Activated T-helper 2 cell treated with anti-CD3 and anti-CD28 coated beads, Interferon-gamma antibody, Interleukin-2, Interleukin-4, amounts not matched to agents 10 μg/mL and 5 μg/mL and 100 μg/mL, durations not matched to agents 14 hours and 24 hours and 36 hours (primary cell): ENCODE data around the gene DVL1. TPM values are rescaled to one million over a fixed set of nuclear protein-coding genes. Genes with fewer than 3 reads are reported as not detected.

ENCODE experiments used
- DNase-seq: peaks from one replicate; pipeline ENCODE4 v3.0.0; 2021; ENCODE audit warnings: low spot score
- H3K27ac Mint-ChIP-seq: one replicate; pipeline ENCODE4 v1.8.0; 2021; ENCODE audit warnings: mixed read lengths
- H3K27me3 Mint-ChIP-seq: one replicate; pipeline ENCODE4 v1.8.0; 2021; ENCODE audit warnings: low read depth, mixed read lengths
- H3K36me3 Mint-ChIP-seq: one replicate; pipeline ENCODE4 v1.8.0; 2021; ENCODE audit warnings: low read depth, mixed read lengths
- H3K4me1 Mint-ChIP-seq: one replicate; pipeline ENCODE4 v1.8.0; 2021; ENCODE audit warnings: low read depth, mixed read lengths
- H3K4me3 Mint-ChIP-seq: one replicate; pipeline ENCODE4 v1.8.0; 2021; ENCODE audit warnings: low read depth, mild to moderate bottlenecking, moderate library complexity, mixed read lengths
- H3K9me3 Mint-ChIP-seq: one replicate; pipeline ENCODE4 v1.8.0; 2021; ENCODE audit warnings: mixed read lengths
- intact Hi-C: fragments of 100-400 bp; cut with micrococcal nuclease; formaldehyde crosslinking; loops from one replicate; pipeline ENCODE4 v1.15.1; 2023
- total RNA-seq: library from RNA; stranded (reverse); gene quantifications from 2 replicates; pipeline ENCODE4 v1.2.3, GENCODE V29; 2022

Gene DVL1
- 53.8 and 60.7 TPM in 2 replicates for total RNA-seq

DNA sequence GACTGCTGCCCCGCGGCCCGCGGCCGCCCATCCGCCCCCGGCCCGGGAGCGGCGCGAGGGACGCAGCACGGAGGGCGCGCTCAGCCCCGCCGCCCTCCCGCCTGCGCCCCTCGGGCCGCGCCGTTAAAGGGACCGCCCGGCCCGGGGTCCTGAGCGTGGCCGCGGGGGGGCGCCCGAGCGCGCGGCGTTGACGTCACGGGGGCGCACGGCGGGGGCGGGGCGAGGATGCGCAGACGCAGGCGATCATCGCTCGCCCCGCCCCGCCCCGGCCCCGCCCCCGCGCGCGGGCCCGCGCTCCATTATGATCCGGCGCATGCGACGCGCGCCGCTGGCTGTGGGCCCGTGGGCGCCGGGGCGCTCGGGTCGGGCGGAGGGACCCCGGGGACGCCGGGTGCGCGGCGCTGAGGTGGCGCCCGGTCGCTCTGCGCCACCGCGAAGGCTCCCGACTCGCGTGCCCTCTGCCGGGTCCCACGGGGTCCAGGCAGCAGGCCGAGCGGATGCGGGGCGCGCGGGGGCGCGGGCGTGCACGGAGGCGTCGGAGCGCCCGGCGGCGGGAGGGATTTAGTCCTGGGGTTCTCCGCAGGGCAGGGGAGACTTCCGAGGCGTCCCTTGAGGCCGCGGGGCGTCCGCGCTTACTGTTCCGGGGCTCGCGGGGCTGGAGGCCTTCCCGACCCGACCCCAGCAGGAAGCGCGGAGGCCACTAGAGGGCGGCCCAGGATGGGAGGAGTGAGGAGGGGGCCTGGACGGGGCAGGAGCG is at the start of gene DVL1:
Gene DVL1 (minus strand): TSS at position 163 of the 757 bp plus-strand sequence. CDS start 353 bp downstream, outside the sequence.
- Mint-ChIP-seq H3K4me1 (peaks cover 5% of the 10 kb centered on the region), H3K27me3 (peaks cover 16% of the 10 kb centered on the region), H3K27ac (peak within 1 kb of the TSS; percentile 28), H3K9me3 (no peaks in the 10 kb centered on the region), H3K36me3 (no peaks in the 10 kb centered on the region), H3K4me3 (peak within 1 kb of the TSS; percentile 77)
- intact Hi-C loops, result loop anchor here (2.0 kb wide), 2 partner anchors 25 to 41 kb away; partner anchors contain the start of genes AURKAIP1 and PUSL1
- peak; percentile 62 for DNase-seq

DNA sequence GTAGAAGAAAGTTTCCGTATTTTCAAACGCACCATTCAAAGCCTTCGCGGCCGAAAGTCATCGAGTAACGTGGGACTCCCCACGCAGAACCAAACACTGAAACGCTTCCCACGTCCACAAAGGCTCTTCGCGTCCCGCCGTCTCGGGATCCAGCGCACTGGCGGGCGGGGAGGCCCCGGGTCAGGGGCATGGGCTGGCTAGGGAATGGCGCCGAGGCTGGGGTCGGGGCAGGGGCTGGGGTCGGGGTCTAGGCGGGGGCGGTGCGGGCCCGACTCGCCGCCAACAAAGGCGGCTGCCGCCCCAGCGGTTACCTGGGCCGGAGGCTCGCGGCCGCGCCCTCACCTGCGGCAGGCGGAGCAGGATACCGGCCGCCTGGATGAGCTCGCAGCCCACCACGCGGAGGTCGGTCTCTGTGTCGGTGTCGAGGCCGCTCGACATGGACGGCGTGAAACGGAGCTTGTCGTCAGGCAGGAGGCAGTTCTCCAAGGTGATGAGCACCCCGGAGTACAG is 49.5 kb upstream of the DVL1 start:
- peaks cover 33% of the 10 kb centered on the region for H3K4me1 Mint-ChIP-seq

DNA sequence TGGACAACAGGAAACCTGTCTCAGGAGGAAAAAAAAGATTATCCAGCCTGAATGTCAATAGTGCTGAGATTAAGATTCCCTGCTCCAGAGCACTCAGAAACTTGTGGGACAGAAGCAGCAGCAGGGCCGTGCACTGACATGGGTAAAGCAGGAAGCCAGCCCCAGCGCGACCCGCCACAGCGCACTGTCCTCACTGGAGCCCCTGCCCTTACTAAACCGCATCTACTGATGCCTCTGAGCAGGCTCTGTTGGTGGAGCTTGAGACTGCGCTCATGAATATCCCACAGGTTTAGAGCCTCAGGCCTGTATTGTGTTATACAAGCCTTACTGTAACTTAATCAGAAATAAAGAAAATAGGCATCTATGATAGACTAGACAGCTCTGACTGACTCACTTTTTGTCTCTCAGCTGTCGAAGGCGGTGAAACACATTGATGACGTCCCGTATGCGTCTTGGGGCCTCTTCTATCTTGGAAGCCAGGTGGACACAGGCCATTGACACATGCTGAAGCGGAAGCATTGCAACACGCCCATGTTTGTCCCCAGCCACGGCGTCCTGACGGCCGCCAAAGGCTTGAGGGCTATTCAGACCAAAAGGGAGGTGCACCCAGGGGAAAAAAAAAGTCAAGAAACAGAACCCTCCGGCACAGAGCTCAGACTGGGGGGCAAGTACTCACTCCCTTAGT is 48.8 kb upstream of the DVL1 start:
- Mint-ChIP-seq H3K4me1 (peaks cover 28% of the 10 kb centered on the region), H3K9me3 (no peaks in the 10 kb centered on the region), H3K27ac (peak overlapping the region; percentile 89), H3K4me3 (peak overlapping the region; percentile 95), H3K27me3 (no peaks in the 10 kb centered on the region), H3K36me3 (peaks cover 78% of the 10 kb centered on the region)
- intact Hi-C loops, result no loop called here
- no peak for DNase-seq

More for the DNA sequence above, 49.5 kb upstream of the DVL1 start:
- peak overlapping the region; percentile 89 for H3K27ac Mint-ChIP-seq
- no peak for DNase-seq
- peaks cover 76% of the 10 kb centered on the region for H3K36me3 Mint-ChIP-seq
- intact Hi-C loops, result loop anchor here (1.0 kb wide), 2 partner anchors 9 to 23 kb away; partner anchors contain the start of genes AURKAIP1 and MRPL20
- no peaks in the 10 kb centered on the region for H3K27me3 Mint-ChIP-seq
- no peaks in the 10 kb centered on the region for H3K9me3 Mint-ChIP-seq
- H3K4me3 Mint-ChIP-seq, result peak overlapping the region; percentile 95

DNA sequence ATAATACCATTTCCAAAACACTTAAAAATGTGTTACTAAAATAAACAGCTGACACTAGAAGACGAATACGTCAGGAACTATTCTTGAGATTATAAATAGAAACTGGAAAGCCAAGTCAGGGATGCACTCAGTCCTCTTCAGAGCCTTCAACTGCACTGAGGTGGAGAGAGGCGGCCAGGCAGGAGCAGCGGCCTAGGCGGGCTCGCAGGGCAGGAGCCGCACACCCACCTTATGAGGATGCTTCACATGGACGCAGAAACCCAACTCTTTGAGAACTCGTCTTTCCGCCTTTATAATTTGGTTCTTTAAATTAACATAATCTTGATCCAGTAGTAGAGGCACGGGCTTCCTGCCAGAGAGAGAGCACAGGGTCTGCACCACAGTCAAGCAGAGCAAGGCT is 45.9 kb upstream of the DVL1 start:
- H3K27me3 Mint-ChIP-seq, result no peaks in the 10 kb centered on the region
- no peaks in the 10 kb centered on the region for H3K9me3 Mint-ChIP-seq
- DNase-seq, result no peak
- no peak overlapping the region for H3K27ac Mint-ChIP-seq
- peaks cover 77% of the 10 kb centered on the region for H3K36me3 Mint-ChIP-seq
- peaks cover 13% of the 10 kb centered on the region for H3K4me1 Mint-ChIP-seq
- intact Hi-C loops, result no loop called here
- H3K4me3 Mint-ChIP-seq, result no peak overlapping the region

DNA sequence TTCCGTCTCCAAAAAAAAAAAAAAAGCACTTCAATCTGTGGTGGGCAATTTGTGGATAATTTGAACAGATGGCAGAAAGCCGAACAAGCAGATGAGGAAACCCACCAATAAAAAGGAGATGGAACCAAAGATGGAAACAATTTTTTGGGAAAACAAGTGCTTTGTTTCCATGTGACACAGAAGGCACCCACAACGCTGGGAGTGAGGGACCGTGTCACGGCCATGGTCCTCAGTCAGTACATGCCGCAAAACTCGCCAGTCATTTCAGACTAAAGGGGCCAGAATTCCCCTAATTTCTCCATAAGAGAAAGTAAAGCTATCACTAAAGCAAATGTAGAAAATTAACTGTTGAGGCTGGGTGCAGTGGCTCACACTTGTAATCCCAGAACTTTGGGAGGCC is 44.9 kb upstream of the DVL1 start:
- H3K27me3 Mint-ChIP-seq, result no peaks in the 10 kb centered on the region
- peaks cover 11% of the 10 kb centered on the region for H3K4me1 Mint-ChIP-seq
- peaks cover 79% of the 10 kb centered on the region for H3K36me3 Mint-ChIP-seq
- intact Hi-C loops, result no loop called here
- no peaks in the 10 kb centered on the region for H3K9me3 Mint-ChIP-seq
- no peak for DNase-seq
- H3K4me3 Mint-ChIP-seq, result no peak overlapping the region
- no peak overlapping the region for H3K27ac Mint-ChIP-seq

DNA sequence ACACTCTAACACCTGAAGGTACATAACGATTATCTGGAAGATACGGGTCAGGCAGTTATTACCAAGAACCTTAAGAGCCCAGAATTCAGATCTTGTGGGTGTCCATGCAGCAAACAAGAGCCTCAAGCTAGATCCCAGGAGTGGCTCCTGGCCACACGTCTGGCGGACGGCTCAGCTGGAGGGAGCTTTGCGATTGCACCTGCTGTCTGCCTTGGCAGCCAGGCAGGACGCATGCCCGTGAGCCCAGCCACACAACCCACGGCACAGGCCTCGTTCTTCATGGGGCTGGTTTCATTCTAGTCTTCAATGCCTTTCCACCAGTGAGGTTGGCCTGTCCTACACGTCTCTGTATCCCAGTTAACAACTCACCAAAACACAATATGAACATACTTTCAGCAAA is 44.2 kb upstream of the DVL1 start:
- Mint-ChIP-seq H3K27ac (no peak overlapping the region), H3K4me1 (peaks cover 11% of the 10 kb centered on the region), H3K36me3 (peaks cover 85% of the 10 kb centered on the region), H3K4me3 (no peak overlapping the region), H3K27me3 (no peaks in the 10 kb centered on the region), H3K9me3 (no peaks in the 10 kb centered on the region)
- DNase-seq, result no peak
- intact Hi-C loops, result no loop called here

DNA sequence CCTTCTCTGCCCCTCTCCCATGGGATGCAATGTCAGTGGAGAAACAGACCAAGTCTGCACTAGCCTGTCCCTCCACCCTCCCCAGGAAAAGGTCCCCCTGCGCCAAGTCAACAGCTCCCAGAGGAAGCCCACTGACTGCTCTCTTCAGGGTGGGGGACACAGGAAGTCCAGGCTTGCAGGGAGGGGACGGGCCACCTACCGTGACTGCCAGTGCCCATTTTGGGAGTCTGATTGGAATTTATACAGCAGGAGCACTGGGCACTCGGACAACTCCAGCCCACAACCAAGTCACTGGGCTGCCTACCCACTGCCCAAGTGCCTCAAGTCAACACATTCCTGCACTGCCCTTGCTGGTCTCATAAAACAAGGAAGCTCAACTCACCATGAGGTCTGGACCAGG is 43.8 kb upstream of the DVL1 start:
- H3K27ac Mint-ChIP-seq, result no peak overlapping the region
- DNase-seq, result no peak
- H3K9me3 Mint-ChIP-seq, result no peaks in the 10 kb centered on the region
- peaks cover 85% of the 10 kb centered on the region for H3K36me3 Mint-ChIP-seq
- peaks cover 8% of the 10 kb centered on the region for H3K4me1 Mint-ChIP-seq
- intact Hi-C loops, result no loop called here
- no peak overlapping the region for H3K4me3 Mint-ChIP-seq
- H3K27me3 Mint-ChIP-seq, result no peaks in the 10 kb centered on the region

DNA sequence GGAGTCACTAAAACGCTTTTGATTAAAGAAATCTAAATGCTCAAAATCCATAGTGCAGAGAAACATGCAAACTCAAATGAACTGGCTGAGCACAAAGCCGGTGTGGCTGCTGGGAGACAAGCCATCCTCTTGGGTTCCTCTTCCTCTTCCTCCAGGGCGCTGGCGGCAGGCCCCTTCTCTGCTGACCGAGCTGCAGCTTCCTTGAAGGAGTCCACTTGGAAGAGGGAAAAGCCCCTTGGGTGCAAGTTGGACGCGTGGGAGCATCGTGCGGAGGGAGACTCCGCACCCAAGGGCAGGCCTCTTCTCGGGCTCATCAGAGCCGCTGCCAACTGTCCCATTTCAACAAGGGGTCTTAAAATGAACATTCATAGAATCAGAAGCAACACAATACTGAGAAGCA is 42.0 kb upstream of the DVL1 start:
- H3K36me3 Mint-ChIP-seq, result peaks cover 93% of the 10 kb centered on the region
- no peaks in the 10 kb centered on the region for H3K9me3 Mint-ChIP-seq
- H3K4me1 Mint-ChIP-seq, result peaks cover 4% of the 10 kb centered on the region
- intact Hi-C loops, result no loop called here
- no peak for DNase-seq
- H3K27ac Mint-ChIP-seq, result no peak overlapping the region
- H3K27me3 Mint-ChIP-seq, result no peaks in the 10 kb centered on the region
- H3K4me3 Mint-ChIP-seq, result no peak overlapping the region

DNA sequence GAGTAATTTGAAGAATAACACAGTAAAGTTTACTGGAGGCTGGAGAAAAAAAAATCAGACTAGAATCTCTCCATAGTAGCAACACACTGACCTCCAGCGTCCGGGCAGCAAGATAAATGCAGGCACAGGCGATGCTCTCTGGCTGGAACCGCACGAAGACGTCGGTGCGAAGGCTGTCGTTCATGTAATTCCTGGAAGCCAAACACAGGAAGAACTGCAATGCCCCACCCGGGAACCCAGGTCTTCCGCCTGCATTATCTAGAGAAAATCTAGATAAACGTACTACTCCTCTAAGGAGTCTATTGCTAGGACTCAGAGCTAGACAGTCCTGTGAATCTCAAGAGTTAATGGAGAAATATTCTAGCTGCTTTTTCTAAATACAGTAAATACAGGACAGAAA is 41.5 kb upstream of the DVL1 start:
- Mint-ChIP-seq H3K27ac (no peak overlapping the region), H3K27me3 (no peaks in the 10 kb centered on the region), H3K4me3 (no peak overlapping the region), H3K36me3 (peaks cover 95% of the 10 kb centered on the region), H3K9me3 (no peaks in the 10 kb centered on the region), H3K4me1 (peaks cover 4% of the 10 kb centered on the region)
- no peak for DNase-seq
- intact Hi-C loops, result no loop called here

DNA sequence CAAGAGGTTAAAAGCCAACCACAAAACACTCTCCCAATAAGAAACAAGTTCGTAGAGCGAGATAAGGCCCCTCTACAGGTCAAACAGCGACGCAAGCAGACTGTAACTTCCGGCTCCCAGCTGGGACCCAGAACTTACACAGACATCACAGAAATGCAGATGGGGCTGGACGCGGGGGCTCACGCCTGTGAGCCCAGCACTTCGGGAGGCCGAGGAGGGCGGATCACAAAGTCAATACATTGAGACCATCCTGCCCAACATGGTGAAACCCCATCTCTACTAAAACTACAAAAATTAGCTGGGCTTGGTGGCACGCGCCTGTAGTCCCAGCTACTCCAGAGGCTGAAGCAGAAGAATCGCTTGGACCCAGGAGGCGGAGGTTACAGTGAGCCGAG is 38.9 kb upstream of the DVL1 start:
- Mint-ChIP-seq H3K4me1 (no peaks in the 10 kb centered on the region), H3K9me3 (no peaks in the 10 kb centered on the region), H3K36me3 (peaks cover 72% of the 10 kb centered on the region), H3K4me3 (no peak overlapping the region), H3K27ac (no peak overlapping the region), H3K27me3 (no peaks in the 10 kb centered on the region)
- intact Hi-C loops, result no loop called here
- no peak for DNase-seq

DNA sequence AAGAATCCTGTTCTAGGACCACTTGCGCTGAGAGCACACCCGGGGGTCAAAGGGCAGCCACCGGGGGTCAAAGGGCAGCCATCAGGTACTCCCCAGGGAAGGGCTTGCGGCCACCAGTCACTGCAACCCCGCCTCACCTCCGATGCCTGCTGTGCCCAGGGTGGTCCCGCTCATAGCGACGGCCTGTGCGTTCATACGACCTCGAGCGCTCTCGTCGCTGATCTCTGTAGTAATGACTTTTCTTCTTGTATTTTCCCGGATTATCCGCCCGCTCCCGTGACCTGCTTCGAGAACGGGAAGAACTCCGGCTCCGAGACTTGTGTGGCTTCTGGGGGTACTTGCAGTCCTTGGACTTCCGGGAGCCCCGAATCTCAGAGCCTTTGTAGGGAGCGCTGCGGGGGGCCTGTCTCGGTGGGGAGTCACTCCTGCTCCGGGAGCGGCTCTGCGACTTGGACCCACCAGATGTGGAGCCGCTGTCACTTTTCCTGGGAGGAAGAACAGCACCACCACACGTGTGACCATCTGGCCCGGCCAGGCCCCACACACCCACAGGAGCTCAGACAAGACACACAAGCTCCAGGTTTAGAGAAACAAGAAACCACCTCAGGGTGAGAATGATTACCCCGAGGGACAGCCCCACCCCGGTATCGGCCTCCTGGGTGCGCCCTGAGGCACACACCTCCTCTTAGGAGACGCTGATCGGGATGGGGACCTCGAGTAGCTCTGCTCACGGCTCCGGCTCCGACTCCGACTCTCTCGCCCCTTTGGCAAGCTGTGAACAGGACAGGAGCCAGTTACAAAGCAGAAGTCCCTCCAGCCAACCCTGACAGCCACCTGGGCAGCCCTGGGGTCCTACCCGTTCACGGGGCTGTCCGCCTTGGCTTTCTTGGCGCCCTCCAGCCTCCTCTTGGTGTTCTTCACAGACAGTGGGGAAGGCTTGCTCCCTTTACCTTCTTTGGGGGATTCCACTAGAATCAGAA is 38.2 kb upstream of the DVL1 start:
- no peaks in the 10 kb centered on the region for H3K27me3 Mint-ChIP-seq

DNA sequence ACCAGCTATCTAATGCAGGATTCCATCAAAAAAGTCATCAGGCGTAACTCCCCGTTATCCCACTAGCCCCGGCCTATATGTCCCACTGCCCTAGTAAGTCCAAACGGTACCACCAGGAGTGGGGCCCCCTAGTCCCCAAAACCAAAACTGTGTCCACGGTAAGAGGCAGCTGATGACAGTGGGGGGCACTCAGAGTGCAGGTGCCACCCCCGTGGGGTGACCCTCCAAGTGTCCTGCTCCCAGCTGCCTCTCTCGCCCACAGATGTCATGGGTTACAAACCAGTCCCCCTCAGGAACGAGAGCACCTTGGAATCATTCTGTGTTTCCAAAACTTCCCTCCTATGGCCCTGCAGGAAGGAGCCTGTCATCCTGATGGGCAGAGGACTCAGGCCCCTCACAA is 36.7 kb upstream of the DVL1 start:
- H3K4me1 Mint-ChIP-seq, result no peaks in the 10 kb centered on the region
- no peak overlapping the region for H3K4me3 Mint-ChIP-seq
- no peaks in the 10 kb centered on the region for H3K27me3 Mint-ChIP-seq
- no peak for DNase-seq
- H3K36me3 Mint-ChIP-seq, result peaks cover 52% of the 10 kb centered on the region
- intact Hi-C loops, result no loop called here
- H3K9me3 Mint-ChIP-seq, result no peaks in the 10 kb centered on the region
- no peak overlapping the region for H3K27ac Mint-ChIP-seq

More for the DNA sequence above, 38.2 kb upstream of the DVL1 start:
- no peak for DNase-seq
- Mint-ChIP-seq H3K4me3 (no peak overlapping the region), H3K36me3 (peaks cover 65% of the 10 kb centered on the region), H3K27ac (no peak overlapping the region), H3K9me3 (no peaks in the 10 kb centered on the region), H3K4me1 (no peaks in the 10 kb centered on the region)
- intact Hi-C loops, result no loop called here
